ENCODE data around the gene GARS1.
"Not testable (repeated sequence)": the region's sequence is repeated elsewhere in the genome, so short reads cannot be mapped to it uniquely, and the experiment has no call there.

Gene GARS1

GRCh38 chr7:30630986-30631385 is 36.3 kb downstream of the GARS1 start:
- DNase-seq, result no peak

- no peak for DNase-seq
Measured at GRCh38 chr7:30633223-30633622, 38.5 kb downstream of the GARS1 start.

- no peak for DNase-seq
Measured at GRCh38 chr7:30634193-30634626, 39.5 kb downstream of the GARS1 start.

GRCh38 chr7:30634634-30635201 is 40.0 kb downstream of the GARS1 start:
- no peak for DNase-seq

GRCh38 chr7:30635798-30636197 is 41.1 kb downstream of the GARS1 start:
- DNase-seq, result no peak

GRCh38 chr7:30642322-30642721 is 47.6 kb downstream of the GARS1 start:
- DNase-seq, result not testable (repeated sequence)

GRCh38 chr7:30642789-30643188 is 48.1 kb downstream of the GARS1 start:
- no peak for DNase-seq

- no peak for DNase-seq
Measured at GRCh38 chr7:30644286-30644955, 49.7 kb downstream of the GARS1 start.

- no peak for DNase-seq
Measured at GRCh38 chr7:30645661-30646060, 51.0 kb downstream of the GARS1 start.

- no peak for DNase-seq
Measured at GRCh38 chr7:30646154-30646553, 51.5 kb downstream of the GARS1 start.

- no peak for DNase-seq
Measured at GRCh38 chr7:30647589-30648364, 53.1 kb downstream of the GARS1 start.

GRCh38 chr7:30648744-30649540 is 54.3 kb downstream of the GARS1 start:
- DNase-seq, result no peak

- DNase-seq, result no peak
Measured at GRCh38 chr7:30649717-30650420, 55.2 kb downstream of the GARS1 start.

- DNase-seq, result no peak
Measured at GRCh38 chr7:30650421-30650808, 55.7 kb downstream of the GARS1 start.

GRCh38 chr7:30652132-30652531 is 57.5 kb downstream of the GARS1 start:
- DNase-seq, result no peak

GRCh38 chr7:30652698-30653641 is 58.3 kb downstream of the GARS1 start:
- DNase-seq, result no peak

GRCh38 chr7:30654296-30655090 is 59.8 kb downstream of the GARS1 start:
- DNase-seq, result no peak

- no peak for DNase-seq
Measured at GRCh38 chr7:30655096-30655970, 60.7 kb downstream of the GARS1 start.
